ENCODE data around the gene LIFR.

DNA sequence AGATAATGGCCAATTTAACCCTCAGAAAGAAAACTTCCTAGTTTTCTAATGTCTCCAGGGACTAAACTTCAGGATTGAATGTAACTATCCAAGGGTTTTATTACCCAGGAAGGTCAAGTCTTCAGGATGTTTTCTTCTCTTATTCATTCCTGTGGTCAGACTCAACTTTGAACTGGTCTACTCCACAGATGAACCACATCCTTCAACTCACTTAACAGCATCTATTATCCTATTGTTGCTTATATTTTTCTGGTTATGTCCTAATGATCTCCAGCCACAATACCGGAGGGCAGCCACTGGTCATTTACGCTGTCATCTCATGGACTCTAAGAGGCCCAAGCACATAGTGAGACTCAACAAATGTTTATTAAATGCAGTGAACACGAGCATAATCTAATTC lies 47.2 kb upstream of the LIFR start:
- TF ChIP-seq EZH2 (IDR thresholded peaks at IDR 0.05; ENCODE audit: low read depth), result no peak
- no peak for TF ChIP-seq CTCF (conservative IDR thresholded peaks at IDR 0.05)

All from PC-9 (cell line).